Activated T-cell treated with anti-CD3 and anti-CD28 coated beads, Interleukin-2, amount 50 U/mL, for 72 hours (primary cell): ENCODE results near the gene RPL10. TPM values are rescaled to one million over a fixed set of nuclear protein-coding genes. Genes with fewer than 3 reads are reported as not detected.

Experiments used
- ATAC-seq, 2 donors: fragments of 150-1000 bp; cut with Tn5 transposase; replicated peaks in 1 of 2; 2 replicates each; pipeline ENCODE4 v1.10.0; 2021; ENCODE audit warnings: moderate library complexity in 2 of 2, mild to moderate bottlenecking in 1 of 2
- DNase-seq, 2 donors: peaks; one replicate each; pipeline ENCODE4 v3.0.0; 2021 to 2022; ENCODE audit warnings: mixed read lengths in 1 of 2
- H3K27ac Mint-ChIP-seq: one replicate; pipeline ENCODE4 v1.8.0; 2022; ENCODE audit warnings: mild to moderate bottlenecking, moderate library complexity, mixed read lengths
- H3K27me3 Mint-ChIP-seq: one replicate; pipeline ENCODE4 v1.8.0; 2022; ENCODE audit warnings: low read depth, mixed read lengths
- H3K36me3 Mint-ChIP-seq, 2 donors: one replicate each; pipeline ENCODE4 v1.8.0; 2022; ENCODE audit warnings: mixed read lengths in 2 of 2, mild to moderate bottlenecking in 1 of 2; ENCODE audit not compliant: insufficient read depth in 2 of 2
- H3K4me1 Mint-ChIP-seq: one replicate; pipeline ENCODE4 v1.8.0; 2022; ENCODE audit warnings: low read depth, mixed read lengths
- H3K4me3 Mint-ChIP-seq, 2 donors: one replicate each; pipeline ENCODE4 v1.8.0; 2022; ENCODE audit warnings: mild to moderate bottlenecking in 2 of 2, mixed read lengths in 2 of 2, moderate library complexity in 2 of 2
- H3K9me3 Mint-ChIP-seq, 2 donors: one replicate each; pipeline ENCODE4 v1.8.0; 2022; ENCODE audit warnings: mixed read lengths in 2 of 2
- total RNA-seq, 2 donors: library from RNA; stranded (reverse); gene quantifications; one replicate each; pipeline ENCODE4 v1.2.3, GENCODE V29; 2022

RPL10 gene
- total RNA-seq, 2 donors from 2014 or later = 3,958 to 4,635 TPM

DNA sequence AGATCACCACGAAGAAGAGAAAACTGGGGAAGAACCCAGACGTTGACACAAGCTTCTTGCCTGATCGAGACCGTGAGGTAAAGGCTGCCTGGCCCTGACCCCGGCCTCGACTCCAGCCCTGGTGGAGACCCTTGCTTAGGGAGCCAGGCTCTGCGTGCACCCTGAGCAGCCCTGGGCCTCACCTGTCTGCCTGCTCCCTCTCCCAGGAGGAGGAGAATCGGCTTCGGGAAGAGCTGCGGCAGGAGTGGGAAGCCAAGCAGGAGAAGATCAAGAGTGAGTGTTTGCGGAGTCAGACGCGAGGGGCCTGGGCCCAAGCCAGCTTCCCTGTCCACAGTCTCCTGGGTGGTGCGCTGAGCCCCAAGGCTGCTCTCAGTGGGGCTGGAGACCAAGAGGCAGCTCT is 50.3 kb downstream of the RPL10 start:
- H3K27me3 Mint-ChIP-seq = peaks cover 7% of the 10 kb centered on the region
- no peak for ATAC-seq
- peaks cover 0 to 3% of the 10 kb centered on the region in 2 donors for H3K36me3 Mint-ChIP-seq
- H3K4me3 Mint-ChIP-seq = no peak overlapping the region
- no peaks in the 10 kb centered on the region for H3K9me3 Mint-ChIP-seq
- H3K4me1 Mint-ChIP-seq = no peaks in the 10 kb centered on the region
- no peak for DNase-seq
- H3K27ac Mint-ChIP-seq = no peak overlapping the region

DNA sequence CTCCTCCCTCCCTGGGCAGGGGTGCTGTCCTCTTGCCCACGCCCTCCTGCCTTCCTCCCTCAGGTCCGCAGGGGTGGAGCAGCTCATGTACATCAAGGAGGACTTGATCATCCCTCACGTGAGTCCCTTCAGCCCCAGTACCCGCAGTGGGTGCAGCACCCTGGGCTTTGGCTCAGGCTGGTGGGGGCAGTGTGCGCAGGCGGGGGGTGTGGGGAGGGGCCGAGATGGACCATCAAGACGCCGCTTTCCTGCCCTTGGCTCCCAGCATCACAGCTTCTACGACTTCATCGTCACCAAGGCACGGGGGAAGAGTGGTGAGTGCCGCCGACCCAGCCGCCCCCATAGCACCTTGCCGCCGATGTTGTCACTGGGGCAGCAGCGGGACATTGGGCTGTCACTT is 51.4 kb downstream of the RPL10 start:
- ATAC-seq = no peak
- Mint-ChIP-seq H3K4me1 (no peaks in the 10 kb centered on the region), H3K27me3 (peaks cover 8% of the 10 kb centered on the region), H3K9me3 (no peaks in the 10 kb centered on the region), H3K4me3 (no peak overlapping the region), H3K27ac (no peak overlapping the region), H3K36me3 (peaks cover 0 to 4% of the 10 kb centered on the region in 2 donors)
- DNase-seq = no peak

DNA sequence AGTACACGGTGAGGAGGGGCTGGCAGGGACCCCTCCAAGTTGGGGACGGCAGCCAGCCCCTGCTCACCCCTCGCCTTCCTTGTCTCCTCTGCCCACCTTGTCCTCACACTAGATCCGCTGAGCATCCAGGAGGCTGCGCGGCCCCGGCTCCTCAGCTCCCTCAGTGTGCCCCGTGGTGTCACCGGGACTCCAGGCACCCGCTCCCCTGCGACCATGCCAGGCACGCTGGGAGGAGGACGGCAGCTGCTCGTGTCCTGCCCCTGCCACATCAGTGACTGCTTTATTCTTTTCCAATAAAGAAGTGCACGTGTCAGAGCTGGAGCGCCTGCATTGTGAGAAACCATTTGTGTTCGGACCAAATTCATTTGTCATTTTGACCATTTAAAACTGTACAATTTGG is 52.1 kb downstream of the RPL10 start:
- Mint-ChIP-seq H3K36me3 (peaks cover 0 to 5% of the 10 kb centered on the region in 2 donors), H3K27ac (no peak overlapping the region), H3K4me1 (no peaks in the 10 kb centered on the region), H3K9me3 (no peaks in the 10 kb centered on the region), H3K27me3 (peaks cover 8% of the 10 kb centered on the region), H3K4me3 (no peak overlapping the region)
- ATAC-seq (no peak), DNase-seq (no peak)

Other genes starting within 250 kb of the RPL10 start
- gene OPN1MW, start 215.8 kb upstream of the RPL10 start, total RNA-seq = not detected
- gene OPN1MW2, start 178.6 kb upstream of the RPL10 start, total RNA-seq = not detected
- not detected for gene OPN1MW3, start 140.8 kb upstream of the RPL10 start, total RNA-seq
- not detected for gene TEX28, start 103.3 kb upstream of the RPL10 start, total RNA-seq
- under 1 TPM; 0.65 to 0.74 TPM for gene TKTL1, start 102.6 kb upstream of the RPL10 start, total RNA-seq
- 100 to 1,000 TPM; 755 to 777 TPM for gene FLNA, start 23.7 kb upstream of the RPL10 start, total RNA-seq
- gene EMD, start 19.1 kb upstream of the RPL10 start, total RNA-seq = 10 to 100 TPM; 91.0 to 92.9 TPM
- gene DNASE1L1, start 10.9 kb downstream of the RPL10 start, total RNA-seq = 10 to 100 TPM in 1 of 2 donors, 1 to 10 TPM in 1; 9.3 to 11.4 TPM
- 100 to 1,000 TPM in 1 of 2 donors, 10 to 100 TPM in 1; 89.0 to 106 TPM for gene TAFAZZIN, start 13.2 kb downstream of the RPL10 start, total RNA-seq
- gene ATP6AP1, start 30.3 kb downstream of the RPL10 start, total RNA-seq = 10 to 100 TPM; 37.0 to 38.7 TPM
- 100 to 1,000 TPM; 115 to 118 TPM for gene GDI1, start 38.8 kb downstream of the RPL10 start, total RNA-seq
- gene FAM50A, start 45.8 kb downstream of the RPL10 start, total RNA-seq = 10 to 100 TPM; 49.6 to 56.6 TPM
- gene PLXNA3, start 59.9 kb downstream of the RPL10 start, total RNA-seq = 10 to 100 TPM; 39.4 to 42.9 TPM
- 10 to 100 TPM; 34.3 to 35.8 TPM for gene LAGE3, start 80.9 kb downstream of the RPL10 start, total RNA-seq
- gene UBL4A, start 88.2 kb downstream of the RPL10 start, total RNA-seq = 10 to 100 TPM; 45.0 to 53.5 TPM
- 10 to 100 TPM; 19.9 to 25.1 TPM for gene SLC10A3, start 92.3 kb downstream of the RPL10 start, total RNA-seq
- gene FAM3A, start 117.9 kb downstream of the RPL10 start, total RNA-seq = 10 to 100 TPM; 31.2 to 32.9 TPM
- 10 to 100 TPM; 46.9 to 47.3 TPM for gene G6PD, start 148.5 kb downstream of the RPL10 start, total RNA-seq
- gene IKBKG, start 149.2 kb downstream of the RPL10 start, total RNA-seq = 10 to 100 TPM; 38.4 to 39.4 TPM
- gene CTAG1A, start 186.8 kb downstream of the RPL10 start, total RNA-seq = not detected
- not detected for gene CTAG1B, start 220.9 kb downstream of the RPL10 start, total RNA-seq